ENCODE measurements around the gene D2HGDH.
"Not testable (repeated sequence)": the region's sequence is repeated elsewhere in the genome, so short reads cannot be mapped to it uniquely, and the experiment has no call there.

D2HGDH gene

DNA sequence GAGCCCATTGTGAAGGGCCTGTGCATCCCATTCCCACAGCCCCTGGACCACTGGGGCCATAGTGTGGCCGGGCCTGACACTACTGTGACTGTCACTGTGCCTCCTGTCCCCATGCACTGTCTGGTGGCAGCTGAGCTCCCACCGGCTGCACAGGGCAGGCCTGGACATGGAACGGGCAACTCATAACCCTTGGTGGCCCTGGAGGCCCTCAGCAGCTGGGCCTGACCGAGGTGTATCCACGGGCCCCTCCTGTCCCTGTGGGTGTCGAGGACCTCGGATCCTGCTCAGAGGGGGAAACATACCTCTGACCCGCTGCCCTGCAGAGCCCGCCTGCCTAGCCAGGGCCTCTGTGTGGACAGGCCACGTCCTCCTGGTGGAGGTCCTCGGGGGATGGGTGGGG, 34.4 kb downstream of the D2HGDH start:
- no peak for DNase-seq (ENCODE audit: low read depth in 2 of 2)

DNA sequence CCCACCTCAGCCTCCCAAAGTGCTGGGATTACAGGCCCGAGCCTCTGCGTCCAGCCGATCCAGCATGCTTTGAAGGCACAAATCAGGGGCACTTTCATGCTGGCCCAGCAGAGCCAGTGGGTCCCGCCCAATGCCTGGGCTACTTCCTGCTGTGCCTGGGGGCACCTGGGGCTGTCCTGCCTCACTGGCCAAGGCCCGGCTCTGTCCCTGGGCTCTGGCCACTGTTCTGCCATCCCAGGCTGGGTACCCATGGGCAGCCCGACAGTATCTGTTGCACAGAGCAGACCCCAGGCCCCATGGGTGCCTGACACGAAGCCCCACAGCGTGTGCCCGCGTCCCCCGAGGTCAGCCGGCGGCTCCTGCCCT, 35.4 kb downstream of the D2HGDH start:
- DNase-seq (ENCODE audit: low read depth in 2 of 2) = no peak

- DNase-seq (ENCODE audit: low read depth in 2 of 2) = no peak
These were observed 35.9 kb downstream of the D2HGDH start for GRCh38 chr2:241770185-241770935.

GRCh38 chr2:241770936-241771285, 36.5 kb downstream of the D2HGDH start:
- no peak for DNase-seq (ENCODE audit: low read depth in 2 of 2)

- DNase-seq (ENCODE audit: low read depth in 2 of 2) = no peak
These were observed 37.0 kb downstream of the D2HGDH start for GRCh38 chr2:241771286-241772062.

GRCh38 chr2:241772063-241772499, 37.7 kb downstream of the D2HGDH start:
- no peak for DNase-seq (ENCODE audit: low read depth in 2 of 2)

DNA sequence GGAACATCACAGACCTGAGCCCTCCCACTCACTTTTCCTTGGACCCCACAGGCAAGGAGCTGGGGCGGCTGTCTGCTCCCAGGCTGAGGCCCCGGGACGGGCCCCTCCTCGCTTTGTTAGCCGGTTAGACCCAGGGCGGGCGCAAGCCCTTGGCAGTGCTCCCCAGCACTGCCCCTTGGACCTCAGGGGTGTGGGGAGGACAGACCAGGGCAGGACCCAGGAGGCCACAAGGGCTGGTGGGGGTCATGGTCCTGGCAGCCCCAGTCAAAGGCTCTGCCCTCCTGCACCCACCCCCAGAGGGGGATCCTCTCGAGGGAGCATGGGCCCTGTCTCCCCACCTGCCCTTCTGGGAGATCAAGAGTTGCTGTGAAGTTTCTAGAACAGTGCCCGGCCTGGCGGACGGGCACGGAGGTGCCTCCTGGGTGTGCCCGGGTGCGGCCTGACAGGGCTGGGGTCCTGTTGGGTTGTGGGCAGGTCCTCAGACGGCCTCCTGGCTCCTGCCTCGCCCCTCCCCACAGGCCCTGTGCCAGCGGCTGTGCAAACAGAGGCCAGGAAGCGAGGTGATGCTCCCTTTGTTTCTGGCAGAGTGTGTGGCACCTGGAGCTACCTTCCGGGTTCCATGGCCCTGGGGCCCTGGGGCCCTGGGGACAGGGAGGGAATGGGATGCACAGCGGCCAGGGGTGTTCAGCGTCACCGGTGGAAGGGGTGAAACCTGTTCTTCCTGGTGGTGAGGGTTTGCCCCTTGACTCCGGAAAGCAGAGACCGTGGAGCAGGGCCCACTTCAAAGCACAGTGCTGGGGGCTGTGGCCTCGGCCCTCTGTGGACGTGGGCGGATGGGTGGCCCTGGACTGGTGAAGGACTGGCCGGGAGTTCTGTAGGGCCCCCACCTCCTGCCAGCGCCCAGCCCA, 39.3 kb downstream of the D2HGDH start:
- DNase-seq (ENCODE audit: low read depth in 2 of 2) = no peak

DNA sequence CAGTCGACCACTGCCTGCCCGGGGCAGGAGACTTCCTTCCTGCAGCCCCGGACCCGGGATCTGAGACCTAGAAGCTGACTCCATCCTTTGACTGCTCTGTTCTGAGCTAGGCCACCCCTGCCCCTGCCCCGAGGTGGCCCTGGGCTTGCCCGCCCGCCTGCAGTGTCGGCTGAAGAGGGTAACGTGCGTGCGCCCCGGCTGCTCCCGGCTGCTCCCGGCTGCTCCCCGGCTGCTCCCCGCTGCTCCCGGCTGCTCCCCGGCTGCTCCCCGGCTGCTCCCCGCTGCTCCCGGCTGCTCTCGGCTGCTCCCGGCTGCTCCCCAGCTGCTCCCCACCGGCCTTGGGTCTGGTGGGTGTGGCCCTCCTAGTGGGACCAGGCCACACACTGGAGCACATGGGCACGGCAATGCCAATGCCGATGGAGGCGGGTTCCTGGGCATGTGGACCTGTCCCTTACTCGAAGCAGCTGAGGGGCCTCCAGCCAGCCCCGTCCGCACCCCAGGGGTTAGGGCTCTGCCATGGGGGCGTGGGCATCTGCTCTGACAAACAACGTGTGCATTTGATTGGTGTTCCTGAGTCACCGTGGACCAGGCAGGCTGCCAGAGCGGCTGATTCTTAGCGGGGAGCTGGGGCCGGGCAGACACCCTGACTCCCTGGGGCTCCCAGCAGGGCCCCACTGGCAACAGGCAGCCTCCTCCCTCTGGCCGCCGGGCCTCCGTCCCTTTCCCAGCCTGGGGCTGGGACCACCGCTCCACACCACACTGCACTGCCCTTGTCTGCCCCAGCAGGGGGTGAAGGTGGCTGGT, 40.2 kb downstream of the D2HGDH start:
- no peak for DNase-seq (ENCODE audit: low read depth in 2 of 2)

DNA sequence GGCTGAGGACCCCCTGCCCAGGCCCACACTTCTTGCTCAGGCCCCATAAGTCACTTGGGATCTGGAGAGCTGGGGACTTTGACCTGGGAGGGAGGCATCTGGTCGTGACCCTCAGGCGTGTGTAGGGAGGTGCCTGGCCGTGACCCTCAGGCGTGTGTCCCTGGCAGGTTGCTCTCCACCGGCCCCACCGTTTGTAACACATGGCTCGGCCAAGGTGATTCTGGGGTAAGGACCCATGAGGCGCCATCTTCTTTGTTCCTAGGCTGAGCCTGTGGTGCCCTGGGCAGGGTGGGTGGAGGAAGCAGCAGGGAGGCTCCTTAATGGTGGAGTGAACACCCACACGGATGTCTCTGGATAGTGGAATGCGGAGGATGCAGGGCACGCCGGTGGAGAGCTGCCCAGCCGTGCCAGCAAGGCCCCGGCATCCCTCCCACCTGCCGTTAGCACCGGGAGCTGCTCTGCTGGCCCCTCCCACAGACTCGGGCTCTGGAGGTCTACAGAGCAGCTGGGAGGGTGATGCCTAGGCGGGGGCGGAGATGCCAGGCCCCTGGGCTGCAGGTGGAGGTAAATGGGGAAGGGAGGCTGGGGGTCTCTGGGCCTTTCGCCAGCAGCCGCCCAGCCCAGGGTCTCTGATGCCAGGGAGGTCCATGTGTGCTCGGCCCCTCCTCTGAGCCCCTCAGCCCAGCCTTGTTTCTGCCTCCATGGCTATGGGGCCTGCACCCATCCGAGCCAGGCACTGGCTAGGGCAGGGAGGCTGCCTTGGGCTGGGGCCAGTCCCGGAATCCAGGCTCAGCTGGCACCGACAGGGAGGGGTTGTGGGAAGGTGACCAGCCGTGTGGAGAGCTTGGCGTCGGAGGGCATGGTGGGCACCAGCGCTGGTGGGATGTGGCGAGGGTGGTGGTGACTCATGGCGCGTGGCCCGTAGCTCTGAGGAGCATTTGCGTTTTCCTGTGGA, 41.1 kb downstream of the D2HGDH start:
- no peak for DNase-seq (ENCODE audit: low read depth in 2 of 2)

DNA sequence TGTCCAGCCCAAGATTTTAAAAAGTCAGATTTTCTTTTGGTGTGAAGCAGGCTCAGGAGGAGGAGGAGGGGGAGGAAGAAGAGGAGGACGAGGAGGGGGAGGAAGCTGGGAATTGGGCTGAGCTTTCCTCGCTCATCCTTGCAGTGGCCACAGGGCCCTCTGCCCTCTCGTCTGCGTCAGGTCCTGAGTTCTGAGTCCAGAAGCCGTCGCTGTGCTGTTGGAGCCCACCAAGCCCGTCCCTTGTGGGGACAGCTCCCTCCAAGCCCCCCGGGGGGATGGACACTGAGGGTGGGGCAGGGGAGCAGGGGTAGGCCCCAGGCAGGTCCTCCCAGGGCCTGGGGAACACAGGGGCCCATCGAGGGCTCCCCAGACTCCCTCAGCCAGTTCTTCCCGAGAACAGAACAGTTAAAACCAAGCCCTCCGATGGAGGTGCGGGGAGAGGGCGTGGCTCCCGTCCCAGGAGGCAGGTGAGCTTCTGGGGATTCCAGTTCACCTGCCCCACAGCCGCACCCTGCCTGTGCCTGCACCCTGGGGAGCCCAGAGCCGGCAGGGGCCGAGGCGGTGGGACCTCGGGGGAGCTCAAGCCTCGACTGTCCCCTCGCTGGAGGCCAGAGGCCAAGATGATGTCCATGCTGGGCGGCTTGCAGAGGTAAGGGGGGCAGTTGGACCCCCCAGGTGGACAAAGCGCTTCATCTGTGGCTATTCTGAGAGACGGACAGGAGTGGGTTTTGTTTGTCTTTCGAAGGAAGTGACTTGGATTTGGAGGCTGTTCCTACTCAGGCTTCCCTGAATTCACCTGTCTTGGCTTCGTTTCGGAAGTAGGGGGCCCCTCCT, 42.1 kb downstream of the D2HGDH start, which contains the start of gene GAL3ST2:
Gene GAL3ST2, plus strand, starts transcription at position 487 of the 834 bp plus-strand sequence. Its CDS starts 134 bp downstream, at position 621.
- no peak for DNase-seq (ENCODE audit: low read depth in 2 of 2)

GRCh38 chr2:241777170-241777685, 42.8 kb downstream of the D2HGDH start:
- DNase-seq (ENCODE audit: low read depth in 2 of 2) = no peak

DNA sequence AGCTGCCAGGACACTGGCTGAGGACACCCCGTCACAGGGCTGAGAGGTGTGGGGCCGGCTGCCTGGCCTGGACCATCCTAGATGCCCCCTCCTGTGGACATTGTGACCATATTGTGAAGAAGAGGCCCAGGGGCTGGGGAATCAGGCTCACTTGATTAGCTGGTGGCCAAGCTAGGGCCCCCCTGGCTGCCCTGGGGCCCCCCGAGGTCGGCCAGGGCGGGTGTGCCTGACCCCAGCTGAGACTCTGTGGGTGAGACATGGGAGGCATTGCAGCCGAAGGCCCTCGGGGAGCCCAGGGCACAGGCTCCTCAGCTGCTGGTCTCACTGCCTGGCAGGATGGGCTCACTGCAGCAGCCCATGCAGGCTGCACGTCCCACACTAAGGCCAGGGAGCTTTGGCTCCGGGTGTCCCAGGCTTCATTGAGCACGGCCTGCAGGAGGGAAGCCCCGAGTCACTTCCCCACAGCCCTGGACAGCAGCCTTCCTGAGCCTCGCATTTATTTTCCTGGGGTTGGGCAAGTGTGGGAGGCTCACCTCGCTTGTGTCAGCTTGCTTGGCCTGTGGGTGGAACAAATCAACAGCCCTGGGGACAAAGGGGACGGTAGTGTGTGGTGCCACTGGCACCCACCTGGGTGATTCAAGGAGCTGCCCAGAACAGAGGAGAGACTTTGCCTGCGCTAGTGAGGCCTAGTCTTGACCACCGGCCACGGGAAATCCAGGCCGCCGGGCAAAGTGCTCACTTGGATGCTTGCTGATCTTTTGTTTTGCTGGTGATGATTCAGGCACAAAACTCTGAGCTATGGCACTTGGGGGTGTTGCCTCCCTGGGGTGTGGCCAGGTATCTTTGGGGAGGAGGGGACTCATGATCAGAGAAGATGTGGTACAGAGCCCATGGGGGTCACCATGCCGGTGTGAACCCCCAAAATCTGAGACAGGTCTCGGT, 43.5 kb downstream of the D2HGDH start:
- no peak for DNase-seq (ENCODE audit: low read depth in 2 of 2)

- DNase-seq (ENCODE audit: low read depth in 2 of 2) = no peak
These were observed 46.6 kb downstream of the D2HGDH start for GRCh38 chr2:241780939-241781569.

DNA sequence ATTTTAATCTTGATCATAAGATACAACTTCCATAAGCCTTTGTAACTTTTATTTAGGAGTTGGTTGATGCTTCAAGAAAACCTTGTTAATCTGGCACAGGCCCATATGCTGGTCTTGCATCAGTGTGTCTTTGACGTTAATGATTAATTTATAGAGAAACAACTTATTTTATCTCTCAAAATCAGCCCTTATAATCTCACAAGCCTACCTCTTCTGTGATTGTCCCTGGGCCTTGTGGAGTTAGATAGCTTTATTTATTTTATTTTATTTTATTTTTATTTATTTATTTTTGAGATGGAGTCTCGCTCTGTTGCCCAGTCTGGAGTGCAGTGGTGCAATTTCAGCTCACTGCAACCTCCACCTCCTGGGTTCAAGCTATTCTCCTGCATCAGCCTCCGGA, 47.6 kb downstream of the D2HGDH start:
- not testable (repeated sequence) for DNase-seq (ENCODE audit: low read depth in 2 of 2)

DNA sequence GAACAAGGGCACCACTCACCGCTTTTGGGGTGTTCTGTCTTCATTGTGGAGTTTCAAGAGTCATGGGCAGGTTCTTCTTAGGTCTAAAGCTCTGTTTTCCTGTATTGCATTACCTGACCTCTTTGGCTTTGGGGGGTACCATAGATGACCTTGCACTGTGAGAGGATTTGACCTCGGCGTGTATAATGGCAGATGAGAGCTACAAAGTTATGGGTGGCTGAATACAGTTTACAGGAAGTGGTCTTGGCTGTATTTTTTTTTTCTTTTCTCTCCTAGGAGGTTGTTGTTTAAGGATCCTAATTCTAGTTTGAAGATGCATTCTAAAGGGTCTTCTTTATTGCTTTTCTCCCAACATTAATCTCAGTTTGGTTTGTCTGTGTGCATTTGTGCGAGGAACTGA, 53.7 kb downstream of the D2HGDH start:
- DNase-seq (ENCODE audit: low read depth in 2 of 2) = no peak

- peak; percentile 19 to 33 for DNase-seq (ENCODE audit: low read depth in 2 of 2)
These were observed 54.1 kb downstream of the D2HGDH start for GRCh38 chr2:241788572-241788971.

GRCh38 chr2:241791385-241791784, 57.0 kb downstream of the D2HGDH start:
- DNase-seq (ENCODE audit: low read depth in 2 of 2) = not testable (repeated sequence)

All from stimulated activated CD8-positive, alpha-beta memory T cell treated with anti-CD3 and anti-CD28 coated beads, Interleukin-7, amount 100 ng/mL, for 4 hours (primary cell).